HepG2 (cell line): Measurements from ENCODE around the gene TBC1D12. TPM values are rescaled to one million over a fixed set of nuclear protein-coding genes. Genes with fewer than 3 reads are reported as not detected.

Experiments
- ATAC-seq: fragments of 200-7000 bp; cut with Tn5 transposase; 3 replicates; pipeline ENCODE4 v1.9.1; 2020; ENCODE audit warnings: mild to moderate bottlenecking, moderate library complexity
- BruUV-seq: library from RNA; stranded (reverse); fragments of 400-500 nt; replicated peaks from 2 replicates; lab custom pipeline; 2021; lab: Mats Ljungman, UMichigan
- CTCF ChIA-PET: fragments of 300-600 bp; formaldehyde crosslinking; extraction: SDS; loops from one replicate; lab custom pipeline; 2021; ENCODE audit warnings: low total read pairs, inconsistent platforms, low intra/inter-chr PET ratio; lab: Yijun Ruan, JAX
- POLR2A ChIA-PET: fragments of 350-600 bp; sonication (Branson Sonifier 250); formaldehyde crosslinking; loops from one replicate; lab custom pipeline; 2020; ENCODE audit warnings: antibody characterized with exemption, inconsistent platforms; lab: Yijun Ruan, JAX
- DNase-seq: peaks from one replicate; pipeline ENCODE4 v3.0.0-alpha.2; 2015; ENCODE audit warnings: low spot score
- FAIRE-seq: peaks from 3 replicates; lab custom pipeline; 2011; peaks lifted over from hg19 to GRCh38; lab: Jason Lieb, UNC
- H2AFZ ChIP-seq: one replicate; pipeline ENCODE4 v1.6.1; 2011; ENCODE audit warnings: low read length, inconsistent platforms
- H3K27ac ChIP-seq: fragments of 300-600 bp; 3 replicates; pipeline ENCODE4 v1.8.0; 2011; ENCODE audit warnings: mixed run types, mild to moderate bottlenecking, mixed read lengths, low read length, inconsistent platforms; ENCODE audit not compliant: insufficient read depth; ENCODE audit errors: extremely low read length
- H3K27me3 ChIP-seq, 2 experiments: fragments of 200-600 bp in 1 of 2; 2 replicates in 1 of 2; 3 replicates in 1 of 2; pipeline versions ENCODE4 v1.6.0 to v1.8.0; 2011; ENCODE audit warnings: low read length in 2 of 2, mild to moderate bottlenecking in 2 of 2, moderate library complexity in 2 of 2, inconsistent platforms in 1 of 2; ENCODE audit not compliant: insufficient read depth in 2 of 2, control insufficient read depth in 1 of 2
- H3K36me3 ChIP-seq, 2 experiments: fragments of 200-600 bp in 1 of 2; replicated peaks in 1 of 2; 2 replicates in 1 of 2; 3 replicates in 1 of 2; pipeline versions ENCODE4 v1.5.1 to v1.8.0; 2011; ENCODE audit warnings: low read length in 2 of 2, inconsistent platforms in 1 of 2; ENCODE audit not compliant: insufficient read depth in 2 of 2, control insufficient read depth in 1 of 2
- H3K4me1 ChIP-seq: 2 replicates; pipeline ENCODE4 v1.5.1; 2012; ENCODE audit warnings: low read length, inconsistent platforms; ENCODE audit not compliant: insufficient read depth
- H3K4me2 ChIP-seq: 2 replicates; pipeline ENCODE4 v1.6.0; 2011; ENCODE audit warnings: low read depth, low read length, inconsistent platforms
- H3K4me3 ChIP-seq, 3 experiments: fragments of 200-600 bp in 1 of 3; sonication (generic), shearing (Covaris generic) in 1 of 3; replicated peaks in 1 of 3; 2 replicates each; pipeline ENCODE4 v1.5.1; 2011 to 2016; ENCODE audit warnings: low read length in 3 of 3, inconsistent platforms in 2 of 3, low read depth in 2 of 3, mild to moderate bottlenecking in 2 of 3, control low read depth in 1 of 3, mixed read lengths in 1 of 3; ENCODE audit not compliant: insufficient read depth in 1 of 3
- H3K79me2 ChIP-seq: one replicate; pipeline ENCODE4 v1.6.1; 2011; ENCODE audit warnings: low read length, inconsistent platforms; ENCODE audit not compliant: insufficient read depth
- H3K9ac ChIP-seq: 2 replicates; pipeline ENCODE4 v1.6.0; 2011; ENCODE audit warnings: mild to moderate bottlenecking, low read depth, low read length, inconsistent platforms; ENCODE audit not compliant: insufficient read depth
- H3K9me3 ChIP-seq: 2 replicates; pipeline ENCODE4 v1.5.1; 2012; ENCODE audit warnings: mild to moderate bottlenecking, low read length
- H4K20me1 ChIP-seq: 2 replicates; pipeline ENCODE4 v1.6.0; 2011; ENCODE audit warnings: inconsistent platforms, mild to moderate bottlenecking, low read length, moderate library complexity; ENCODE audit not compliant: insufficient read depth
- AGO1 ChIP-seq: fragments of 200-400 bp; formaldehyde crosslinking; IDR thresholded peaks from 2 replicates; pipeline ENCODE4 v1.6.1; 2017; ENCODE audit warnings: mild to moderate bottlenecking, low read depth, low read length, moderate library complexity; ENCODE audit not compliant: poor library complexity, severe bottlenecking
- ATRX ChIP-seq: sonication (generic); formaldehyde crosslinking; IDR thresholded peaks from 2 replicates; pipeline ENCODE4 v1.4.0; 2020; ENCODE audit warnings: missing genetic modification reagents, borderline replicate concordance
- DNMT3B ChIP-seq: conservative IDR thresholded peaks from 2 replicates; pipeline ENCODE4 v1.6.1; 2016; ENCODE audit warnings: missing biosample characterization, control low read depth
- HMG20A ChIP-seq: IDR thresholded peaks from 2 replicates; pipeline ENCODE4 v1.6.1; 2016; ENCODE audit warnings: borderline replicate concordance
- KDM3A ChIP-seq: IDR thresholded peaks from 2 replicates; pipeline ENCODE4 v1.6.1; 2018; ENCODE audit warnings: low read depth, missing compliant biosample characterization
- MBD4 ChIP-seq: IDR thresholded peaks from 2 replicates; pipeline ENCODE4 v1.6.1; 2012; ENCODE audit warnings: low read length, inconsistent platforms, borderline replicate concordance
- MED8 ChIP-seq: sonication (generic); formaldehyde crosslinking; IDR thresholded peaks from 2 replicates; pipeline ENCODE4 v1.8.1; 2023; ENCODE audit warnings: mild to moderate bottlenecking, missing genetic modification reagents; ENCODE audit not compliant: insufficient replicate concordance
- PHF8 ChIP-seq: sonication (generic); formaldehyde crosslinking; IDR thresholded peaks from 2 replicates; pipeline ENCODE4 v1.5.0; 2020; ENCODE audit warnings: missing genetic modification reagents
- SALL2 ChIP-seq: sonication (generic); formaldehyde crosslinking; IDR thresholded peaks from 2 replicates; pipeline ENCODE4 v1.8.1; 2023; ENCODE audit warnings: mild to moderate bottlenecking, missing genetic modification reagents, inconsistent platforms
- ZNF720 ChIP-seq: sonication (generic); formaldehyde crosslinking; IDR thresholded peaks from 2 replicates; pipeline ENCODE4 v1.4.0; 2020; ENCODE audit warnings: missing genetic modification reagents
- ZSCAN9 ChIP-seq: IDR thresholded peaks from 2 replicates; pipeline ENCODE4 v1.6.1; 2016; ENCODE audit warnings: borderline replicate concordance
- WGBS: methylation state at CpG from one replicate; pipeline ENCODE4 v1.1.6; 2017; ENCODE audit warnings: low lambda C conversion rate; 5-methylcytosine and 5-hydroxymethylcytosine counted together
- in situ Hi-C: cut with HindIII; loops from 2 replicates; pipeline ENCODE4 v1.10.0; 2017; ENCODE audit warnings: low pct_unique_long_range_greater_than_20kb; ENCODE audit not compliant: extremely low pct_ligation_motif_present
- intact Hi-C: fragments of 100-400 bp; cut with micrococcal nuclease; formaldehyde crosslinking; loops from one replicate; pipeline ENCODE4 v1.10.0; 2022; ENCODE audit not compliant: unreplicated experiment
- polyA plus RNA-seq, 8 experiments: library from polyadenylated mRNA; depleted of rRNA in 3 of 8; stranded (reverse) in 7 of 8; unstranded in 1 of 8; fragments of >200 nt; fragmentation: Illumina TruSeq in 4 of 8; extraction: Trizol in 4 of 8; gene quantifications; 2 replicates each; pipeline versions ENCODE4 v1.2.1 to v1.2.3, GENCODE V29; 2011 to 2016; ENCODE audit warnings: low read depth in 4 of 8, missing spikeins in 1 of 8, mixed read lengths in 1 of 8; ENCODE audit not compliant: insufficient read depth in 1 of 8
- total RNA-seq, 5 experiments: library from RNA; depleted of rRNA; stranded (reverse); fragments of >200 nt; fragmentation: Illumina TruSeq; extraction: Trizol; gene quantifications; 2 replicates each; pipeline ENCODE4 v1.2.3, GENCODE V29; 2016; ENCODE audit warnings: low read depth in 1 of 5
- TF ChIP-seq, protein P1 (sequence below): sonication (generic); formaldehyde crosslinking; IDR thresholded peaks from 2 replicates; pipeline ENCODE4 v1.9.0; 2022; ENCODE audit warnings: missing genetic modification reagents, mild to moderate bottlenecking, borderline replicate concordance
- TF ChIP-seq, protein P2 (sequence below): IDR thresholded peaks from 2 replicates; pipeline ENCODE4 v1.6.1; 2016; ENCODE audit warnings: missing biosample characterization, missing genetic modification reagents, low read depth
- TF ChIP-seq, protein P3 (sequence below): sonication (generic); formaldehyde crosslinking; IDR thresholded peaks from 2 replicates; pipeline ENCODE4 v1.4.0; 2020; ENCODE audit warnings: missing genetic modification reagents

Gene TBC1D12
- total and polyA plus RNA-seq, 2 of the 13 experiments (the other 11 are each of a cell fraction or from before 2014, with no cell fraction given): 5.7 to 6.2 TPM

DNA sequence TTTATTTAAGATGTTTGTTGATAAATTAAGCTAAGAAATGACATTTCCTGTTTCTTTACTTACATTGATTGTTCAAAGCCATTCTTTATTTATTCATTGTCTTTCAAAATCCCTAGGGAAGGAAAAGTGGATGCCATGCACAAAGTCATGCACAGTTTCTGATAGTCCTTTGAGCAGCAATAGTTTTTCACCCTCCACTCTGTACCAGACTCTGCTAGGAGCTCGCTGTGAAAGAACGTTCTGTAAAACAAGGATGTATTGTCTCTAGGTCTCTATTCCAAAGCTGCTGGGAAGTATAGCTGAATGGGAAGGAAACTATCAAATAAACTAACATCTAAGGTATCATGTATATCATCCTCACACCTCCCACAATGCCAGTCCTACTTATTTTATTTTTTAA is 31.8 kb upstream of the TBC1D12 start:
- H3K9me3 ChIP-seq: no peaks in the 10 kb centered on the region
- no peaks in the 10 kb centered on the region for H3K36me3 ChIP-seq
- ATAC-seq (no peak), FAIRE-seq (no peak), DNase-seq (no peak)
- no peak overlapping the region for H3K27ac ChIP-seq
- CTCF ChIA-PET: no interaction called here
- no peak overlapping the region for H3K4me3 ChIP-seq
- intact Hi-C loops: no loop called here
- POLR2A ChIA-PET: no interaction called here
- no TSS peak for BruUV-seq
- no peak for TF ChIP-seq ATRX (CRISPR knock-in tag)
- TF ChIP-seq PHF8 (CRISPR knock-in tag): no peak
- TF ChIP-seq SALL2 (CRISPR knock-in tag): no peak
- no peak for TF ChIP-seq AGO1
- no peaks in the 10 kb centered on the region for H3K27me3 ChIP-seq
- no peaks in the 10 kb centered on the region for H4K20me1 ChIP-seq
- H3K4me1 ChIP-seq: peaks cover 10% of the 10 kb centered on the region
- 10% methylated on average over 2 of the region's 2 CpGs for WGBS
- in situ Hi-C loops: no loop called here
- no peaks in the 10 kb centered on the region for H3K79me2 ChIP-seq
- no peak overlapping the region for H3K4me2 ChIP-seq
- no peak overlapping the region for H2AFZ ChIP-seq
- H3K9ac ChIP-seq: no peak overlapping the region

DNA sequence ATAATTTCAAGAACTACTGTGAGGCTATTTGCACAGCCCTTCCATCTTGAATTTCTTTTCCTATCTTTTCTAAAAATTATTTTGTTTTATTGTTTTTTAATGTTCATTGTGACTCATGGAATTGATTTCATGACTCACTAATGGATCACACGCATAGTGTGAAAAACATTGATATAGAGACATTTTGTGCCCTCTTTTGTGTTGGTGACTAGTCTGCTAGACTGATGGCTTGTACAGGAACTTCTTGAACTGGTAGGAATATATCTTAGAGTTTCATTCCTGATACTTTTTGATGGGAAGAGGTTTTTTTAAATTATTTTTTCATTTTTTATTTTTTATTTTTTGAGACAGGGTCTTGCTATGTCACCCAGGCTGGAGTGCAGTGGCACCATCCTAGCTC is 27.0 kb upstream of the TBC1D12 start:
- BruUV-seq: no TSS peak
- 90% methylated on average over 1 of the region's 1 CpG for WGBS
- no peak overlapping the region for H3K4me3 ChIP-seq
- no peaks in the 10 kb centered on the region for H4K20me1 ChIP-seq
- H3K4me1 ChIP-seq: peaks cover 16% of the 10 kb centered on the region
- H3K27ac ChIP-seq: no peak overlapping the region
- no peak overlapping the region for H2AFZ ChIP-seq
- H3K79me2 ChIP-seq: no peaks in the 10 kb centered on the region
- CTCF ChIA-PET: no interaction called here
- ATAC-seq: no peak
- intact Hi-C loops: no loop called here
- no peaks in the 10 kb centered on the region for H3K36me3 ChIP-seq
- no peaks in the 10 kb centered on the region for H3K27me3 ChIP-seq
- POLR2A ChIA-PET: no interaction called here
- in situ Hi-C loops: no loop called here
- no peaks in the 10 kb centered on the region for H3K9me3 ChIP-seq
- H3K9ac ChIP-seq: no peak overlapping the region
- no peak for FAIRE-seq
- H3K4me2 ChIP-seq: no peak overlapping the region
- no peak for DNase-seq
- TF ChIP-seq HMG20A (no peak), ZSCAN9 (no peak), KDM3A (CRISPR knock-in tag) (no peak), MBD4 (no peak), ZNF720 (no peak), MED8 (no peak), DNMT3B (CRISPR knock-in tag) (no peak)
- TF ChIP-seq, protein P1, sequence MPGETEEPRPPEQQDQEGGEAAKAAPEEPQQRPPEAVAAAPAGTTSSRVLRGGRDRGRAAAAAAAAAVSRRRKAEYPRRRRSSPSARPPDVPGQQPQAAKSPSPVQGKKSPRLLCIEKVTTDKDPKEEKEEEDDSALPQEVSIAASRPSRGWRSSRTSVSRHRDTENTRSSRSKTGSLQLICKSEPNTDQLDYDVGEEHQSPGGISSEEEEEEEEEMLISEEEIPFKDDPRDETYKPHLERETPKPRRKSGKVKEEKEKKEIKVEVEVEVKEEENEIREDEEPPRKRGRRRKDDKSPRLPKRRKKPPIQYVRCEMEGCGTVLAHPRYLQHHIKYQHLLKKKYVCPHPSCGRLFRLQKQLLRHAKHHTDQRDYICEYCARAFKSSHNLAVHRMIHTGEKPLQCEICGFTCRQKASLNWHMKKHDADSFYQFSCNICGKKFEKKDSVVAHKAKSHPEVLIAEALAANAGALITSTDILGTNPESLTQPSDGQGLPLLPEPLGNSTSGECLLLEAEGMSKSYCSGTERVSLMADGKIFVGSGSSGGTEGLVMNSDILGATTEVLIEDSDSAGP: no peak
- TF ChIP-seq, protein P2, sequence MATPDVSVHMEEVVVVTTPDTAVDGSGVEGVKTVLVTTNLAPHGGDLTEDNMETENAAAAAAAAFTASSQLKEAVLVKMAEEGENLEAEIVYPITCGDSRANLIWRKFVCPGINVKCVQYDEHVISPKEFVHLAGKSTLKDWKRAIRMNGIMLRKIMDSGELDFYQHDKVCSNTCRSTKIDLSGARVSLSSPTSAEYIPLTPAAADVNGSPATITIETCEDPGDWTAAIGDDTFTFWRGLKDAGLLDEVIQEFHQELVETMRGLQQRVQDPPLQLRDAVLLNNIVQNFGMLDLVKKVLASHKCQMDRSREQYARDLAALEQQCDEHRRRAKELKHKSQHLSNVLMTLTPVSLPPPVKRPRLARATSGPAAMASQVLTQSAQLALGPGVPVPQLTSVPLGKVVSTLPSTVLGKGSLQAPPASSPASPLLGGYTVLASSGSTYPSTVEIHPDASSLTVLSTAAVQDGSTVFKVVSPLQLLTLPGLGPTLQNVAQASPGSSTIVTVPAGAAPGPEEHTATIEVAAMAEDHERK (CRISPR knock-in tag): no peak
- TF ChIP-seq, protein P3, sequence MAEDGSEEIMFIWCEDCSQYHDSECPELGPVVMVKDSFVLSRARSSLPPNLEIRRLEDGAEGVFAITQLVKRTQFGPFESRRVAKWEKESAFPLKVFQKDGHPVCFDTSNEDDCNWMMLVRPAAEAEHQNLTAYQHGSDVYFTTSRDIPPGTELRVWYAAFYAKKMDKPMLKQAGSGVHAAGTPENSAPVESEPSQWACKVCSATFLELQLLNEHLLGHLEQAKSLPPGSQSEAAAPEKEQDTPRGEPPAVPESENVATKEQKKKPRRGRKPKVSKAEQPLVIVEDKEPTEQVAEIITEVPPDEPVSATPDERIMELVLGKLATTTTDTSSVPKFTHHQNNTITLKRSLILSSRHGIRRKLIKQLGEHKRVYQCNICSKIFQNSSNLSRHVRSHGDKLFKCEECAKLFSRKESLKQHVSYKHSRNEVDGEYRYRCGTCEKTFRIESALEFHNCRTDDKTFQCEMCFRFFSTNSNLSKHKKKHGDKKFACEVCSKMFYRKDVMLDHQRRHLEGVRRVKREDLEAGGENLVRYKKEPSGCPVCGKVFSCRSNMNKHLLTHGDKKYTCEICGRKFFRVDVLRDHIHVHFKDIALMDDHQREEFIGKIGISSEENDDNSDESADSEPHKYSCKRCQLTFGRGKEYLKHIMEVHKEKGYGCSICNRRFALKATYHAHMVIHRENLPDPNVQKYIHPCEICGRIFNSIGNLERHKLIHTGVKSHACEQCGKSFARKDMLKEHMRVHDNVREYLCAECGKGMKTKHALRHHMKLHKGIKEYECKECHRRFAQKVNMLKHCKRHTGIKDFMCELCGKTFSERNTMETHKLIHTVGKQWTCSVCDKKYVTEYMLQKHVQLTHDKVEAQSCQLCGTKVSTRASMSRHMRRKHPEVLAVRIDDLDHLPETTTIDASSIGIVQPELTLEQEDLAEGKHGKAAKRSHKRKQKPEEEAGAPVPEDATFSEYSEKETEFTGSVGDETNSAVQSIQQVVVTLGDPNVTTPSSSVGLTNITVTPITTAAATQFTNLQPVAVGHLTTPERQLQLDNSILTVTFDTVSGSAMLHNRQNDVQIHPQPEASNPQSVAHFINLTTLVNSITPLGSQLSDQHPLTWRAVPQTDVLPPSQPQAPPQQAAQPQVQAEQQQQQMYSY (CRISPR knock-in tag): no peak
